Colon (tissue), 2 donors: ENCODE measurements around the gene CCT6B.
"Not testable (repeated sequence)": the region's sequence is repeated elsewhere in the genome, so short reads cannot be mapped to it uniquely, and the experiment has no call there.

Source experiments
- FAIRE-seq: peaks from 2 replicates; lab custom pipeline; 2012; peaks lifted over from hg19 to GRCh38; lab: Jason Lieb, UNC
- donor health status: control.
- donor health status: control.

CCT6B gene, protein sequence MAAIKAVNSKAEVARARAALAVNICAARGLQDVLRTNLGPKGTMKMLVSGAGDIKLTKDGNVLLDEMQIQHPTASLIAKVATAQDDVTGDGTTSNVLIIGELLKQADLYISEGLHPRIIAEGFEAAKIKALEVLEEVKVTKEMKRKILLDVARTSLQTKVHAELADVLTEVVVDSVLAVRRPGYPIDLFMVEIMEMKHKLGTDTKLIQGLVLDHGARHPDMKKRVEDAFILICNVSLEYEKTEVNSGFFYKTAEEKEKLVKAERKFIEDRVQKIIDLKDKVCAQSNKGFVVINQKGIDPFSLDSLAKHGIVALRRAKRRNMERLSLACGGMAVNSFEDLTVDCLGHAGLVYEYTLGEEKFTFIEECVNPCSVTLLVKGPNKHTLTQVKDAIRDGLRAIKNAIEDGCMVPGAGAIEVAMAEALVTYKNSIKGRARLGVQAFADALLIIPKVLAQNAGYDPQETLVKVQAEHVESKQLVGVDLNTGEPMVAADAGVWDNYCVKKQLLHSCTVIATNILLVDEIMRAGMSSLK

DNA sequence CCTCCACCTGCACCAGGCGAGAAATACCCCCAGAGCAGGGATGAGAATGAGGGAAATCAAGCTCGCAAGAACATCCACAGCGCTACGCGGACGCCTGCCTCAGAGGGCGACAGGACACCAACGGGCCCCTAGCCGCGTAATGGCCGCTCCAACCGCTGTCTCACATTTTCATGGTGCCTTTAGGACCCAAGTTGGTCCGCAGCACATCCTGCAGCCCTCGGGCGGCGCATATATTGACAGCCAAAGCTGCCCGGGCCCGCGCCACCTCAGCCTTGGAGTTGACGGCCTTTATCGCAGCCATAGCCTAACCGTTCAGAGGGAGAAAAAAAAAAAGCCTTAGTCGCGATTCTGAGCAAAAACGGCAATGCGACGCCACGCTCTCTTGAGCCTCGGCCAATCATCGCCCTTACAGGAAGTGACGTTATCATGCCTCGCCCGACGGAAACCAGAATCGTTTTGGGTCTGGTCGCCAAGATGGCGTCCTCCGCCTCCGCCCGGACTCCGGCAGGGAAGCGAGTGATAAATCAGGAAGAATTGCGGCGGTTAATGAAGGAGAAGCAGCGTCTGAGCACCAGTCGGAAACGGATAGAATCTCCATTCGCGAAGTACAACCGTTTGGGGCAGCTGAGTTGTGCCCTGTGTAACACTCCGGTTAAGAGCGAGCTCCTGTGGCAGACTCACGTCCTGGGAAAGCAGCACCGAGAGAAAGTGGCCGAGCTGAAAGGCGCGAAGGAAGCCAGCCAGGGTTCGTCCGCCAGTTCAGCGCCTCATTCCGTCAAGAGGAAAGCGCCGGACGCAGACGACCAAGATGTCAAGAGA lies at the start of gene CCT6B, which contains the start of gene ZNF830:
Gene CCT6B, minus strand, starts transcription at position 368 of the 819 bp plus-strand sequence. Its CDS starts 67 bp downstream, at position 301.
Gene ZNF830, plus strand, starts transcription at position 448 of the 819 bp plus-strand sequence. Its CDS starts 27 bp downstream, at position 475.
- no peak for FAIRE-seq

DNA sequence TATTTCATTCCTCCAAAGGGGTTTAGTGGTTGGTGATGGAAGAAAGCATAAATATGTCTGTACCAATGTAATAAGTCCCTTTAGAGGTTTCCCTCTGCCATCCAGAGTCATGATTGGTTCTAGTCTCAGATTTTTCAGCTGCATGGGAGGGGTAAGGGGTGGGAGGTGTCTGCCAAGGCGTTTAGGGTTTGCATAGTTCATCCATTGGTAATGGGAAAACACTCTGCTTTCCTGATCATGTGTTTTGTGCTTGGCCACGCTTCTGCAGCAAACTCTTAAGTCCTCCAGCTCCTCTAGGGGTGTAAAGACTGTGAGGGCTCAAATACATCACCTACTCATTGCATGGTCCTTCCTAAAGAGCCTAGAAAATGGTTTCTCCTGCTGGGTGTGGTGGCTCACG lies 48.8 kb upstream of the CCT6B start:
- FAIRE-seq: no peak

DNA sequence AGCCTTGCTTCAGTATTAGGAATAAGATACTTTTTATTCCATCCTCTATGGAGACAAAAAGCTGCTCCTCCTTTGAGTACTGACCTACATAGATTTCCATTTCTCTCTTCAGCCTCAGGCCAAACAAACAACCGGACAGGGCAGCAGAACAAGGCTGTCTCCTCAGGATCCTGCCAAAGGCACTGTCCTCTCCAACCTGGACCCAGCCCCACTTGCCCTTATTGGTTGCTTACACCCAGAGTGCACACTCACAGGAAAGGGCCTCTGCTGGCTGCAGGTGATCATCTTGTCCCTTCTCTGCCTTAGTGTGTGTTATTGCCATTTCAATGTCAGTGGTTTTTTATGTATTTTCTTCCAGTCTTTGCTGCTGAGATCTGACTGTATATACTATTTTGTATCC lies 45.7 kb upstream of the CCT6B start:
- no peak for FAIRE-seq

DNA sequence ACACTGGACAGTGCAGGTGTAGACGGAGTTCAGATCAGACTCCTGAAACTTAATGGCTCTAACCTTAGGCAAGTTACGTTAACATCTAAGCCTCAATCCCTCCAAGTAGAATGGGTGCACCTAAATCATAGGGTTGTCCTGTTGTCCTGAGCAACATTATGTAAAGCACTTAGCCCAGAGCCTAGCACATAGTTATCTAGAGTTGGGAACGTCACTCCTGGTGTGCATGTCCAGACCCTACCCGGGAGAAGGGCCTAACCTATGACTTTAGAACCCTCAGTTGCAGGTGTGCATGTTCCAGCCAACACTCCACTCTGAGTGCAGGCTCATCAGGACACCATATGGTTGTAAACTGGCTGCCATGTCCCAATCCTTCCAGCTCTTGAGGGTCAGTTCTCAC lies 45.1 kb upstream of the CCT6B start:
- no peak for FAIRE-seq

DNA sequence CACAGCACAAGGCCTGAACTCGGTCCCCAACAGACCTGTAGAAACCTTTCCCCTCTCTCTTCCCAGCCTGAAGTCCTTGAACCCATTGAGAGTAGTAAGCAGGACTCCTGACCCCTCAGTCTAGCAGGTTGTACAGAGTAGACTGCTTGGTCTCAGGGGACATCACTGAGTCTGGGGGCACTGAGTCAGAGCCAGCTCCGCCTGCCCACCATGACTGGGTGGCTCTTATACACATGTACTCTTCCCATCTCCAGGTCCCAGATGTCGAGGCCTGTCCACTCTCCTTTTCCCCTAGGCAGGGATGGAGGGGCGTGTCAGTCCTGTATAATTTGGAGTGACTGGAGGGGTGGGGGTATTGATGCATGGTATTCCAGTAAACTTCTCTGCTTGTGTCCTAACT lies 42.5 kb upstream of the CCT6B start:
- FAIRE-seq: no peak

DNA sequence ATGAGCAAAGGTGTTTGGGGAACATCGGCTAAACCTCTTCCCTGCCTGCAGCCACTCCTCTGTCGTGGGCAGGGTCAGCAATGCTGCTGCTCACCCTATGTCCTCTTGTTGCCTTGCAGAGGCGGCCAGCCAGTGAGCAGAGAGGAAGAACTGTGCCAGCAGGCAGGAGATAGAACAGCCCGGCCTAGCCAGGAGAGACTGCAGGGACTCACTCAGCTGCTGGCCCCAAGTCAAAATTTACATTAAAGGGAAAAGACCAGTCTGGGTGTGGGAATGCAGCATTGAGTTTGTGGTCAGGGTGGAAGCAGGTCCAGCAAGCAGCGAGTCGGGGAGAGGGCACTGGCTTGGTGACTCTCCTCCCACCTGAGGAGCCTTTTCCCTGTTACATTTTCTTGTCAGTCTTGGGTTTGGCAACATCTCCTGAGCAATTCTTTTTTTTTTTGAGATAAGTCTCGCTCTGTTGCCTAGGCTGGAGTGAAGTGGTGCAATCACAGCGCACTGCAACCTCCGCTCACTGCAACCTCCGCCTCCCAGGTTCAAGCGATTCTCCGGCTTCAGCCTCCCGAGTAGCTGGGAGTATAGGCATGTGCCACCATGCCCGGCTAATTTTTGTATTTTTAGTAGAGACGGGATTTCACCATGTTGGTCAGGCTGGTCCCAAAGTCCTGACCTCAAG lies 41.8 kb upstream of the CCT6B start:
- FAIRE-seq: no peak

DNA sequence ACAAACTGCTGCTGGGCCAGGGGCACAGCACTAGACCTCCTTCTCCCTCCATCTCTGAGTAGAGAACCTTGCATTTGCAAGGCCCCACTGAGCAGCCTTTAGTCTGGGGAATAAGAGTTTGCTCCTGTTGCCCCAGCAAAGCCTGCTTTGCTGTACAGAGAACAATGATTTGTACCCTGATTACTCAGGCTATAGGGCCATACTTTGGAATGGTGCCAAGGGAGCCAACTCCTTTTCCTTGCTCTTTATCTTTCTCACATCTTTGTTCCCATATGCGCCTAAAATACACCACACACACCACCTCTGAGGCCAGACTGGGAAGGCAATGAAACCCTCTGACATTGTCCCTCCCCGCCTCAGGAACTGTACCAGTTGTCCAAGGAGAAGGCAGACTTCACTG lies 40.3 kb upstream of the CCT6B start:
- no peak for FAIRE-seq

DNA sequence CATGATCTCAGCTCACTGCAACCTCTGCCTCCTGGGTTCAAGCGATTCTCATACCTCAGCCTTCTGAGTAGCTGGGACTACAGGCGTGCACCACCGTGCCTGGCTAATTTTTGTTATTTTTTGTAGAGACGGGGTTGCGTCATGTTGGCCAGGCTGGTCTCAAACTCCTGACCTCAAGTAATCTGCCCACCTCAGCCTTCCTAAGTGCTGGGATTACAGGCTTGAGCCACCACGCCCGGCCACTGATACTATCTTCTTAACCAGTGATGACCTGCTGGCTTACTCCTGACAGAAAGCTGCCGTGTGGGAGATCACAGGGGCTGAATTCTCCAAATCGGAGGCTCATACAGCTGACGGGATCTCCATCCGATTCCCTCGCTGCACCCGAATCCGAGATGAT lies 39.7 kb upstream of the CCT6B start:
- FAIRE-seq: not testable (repeated sequence)

DNA sequence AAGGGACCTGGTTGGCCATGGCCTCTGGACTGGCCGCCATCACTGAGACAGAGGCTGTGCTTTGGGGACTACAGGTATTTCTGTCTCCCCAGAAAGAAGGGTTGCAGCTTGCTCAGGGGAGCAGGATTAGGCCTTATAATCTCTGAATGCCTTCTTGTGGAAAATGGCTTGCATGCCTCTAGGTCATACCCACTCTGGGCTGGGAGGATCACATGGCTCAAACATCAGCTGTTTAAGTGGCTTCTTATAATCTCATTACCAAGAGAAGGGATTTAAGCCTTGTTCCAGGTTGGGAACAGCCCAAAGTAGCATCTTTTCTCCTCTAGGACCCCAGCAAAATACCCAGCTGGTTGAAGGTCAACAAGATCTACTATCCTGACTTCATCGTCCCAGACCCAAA lies 38.2 kb upstream of the CCT6B start:
- FAIRE-seq: no peak

DNA sequence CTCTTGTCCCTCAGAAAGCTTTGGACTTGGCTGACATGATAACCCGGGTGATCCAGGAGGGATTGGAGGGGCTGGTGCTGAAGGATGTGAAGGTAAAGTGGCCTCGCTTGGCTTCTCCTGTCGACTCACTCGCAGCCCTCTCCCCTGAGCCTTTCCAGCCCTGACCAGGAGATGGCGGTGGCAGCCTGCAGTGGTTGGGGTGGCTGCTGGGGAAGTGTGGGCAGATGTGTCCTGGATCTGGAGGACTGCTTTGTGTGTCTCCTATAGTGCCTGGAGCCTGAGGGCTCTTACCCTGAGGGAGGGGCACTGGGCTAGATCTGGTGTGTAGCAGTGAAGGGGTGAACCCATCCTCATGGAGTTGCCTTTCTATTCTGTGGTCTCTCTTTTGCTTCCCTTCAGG lies 36.9 kb upstream of the CCT6B start:
- FAIRE-seq: no peak

DNA sequence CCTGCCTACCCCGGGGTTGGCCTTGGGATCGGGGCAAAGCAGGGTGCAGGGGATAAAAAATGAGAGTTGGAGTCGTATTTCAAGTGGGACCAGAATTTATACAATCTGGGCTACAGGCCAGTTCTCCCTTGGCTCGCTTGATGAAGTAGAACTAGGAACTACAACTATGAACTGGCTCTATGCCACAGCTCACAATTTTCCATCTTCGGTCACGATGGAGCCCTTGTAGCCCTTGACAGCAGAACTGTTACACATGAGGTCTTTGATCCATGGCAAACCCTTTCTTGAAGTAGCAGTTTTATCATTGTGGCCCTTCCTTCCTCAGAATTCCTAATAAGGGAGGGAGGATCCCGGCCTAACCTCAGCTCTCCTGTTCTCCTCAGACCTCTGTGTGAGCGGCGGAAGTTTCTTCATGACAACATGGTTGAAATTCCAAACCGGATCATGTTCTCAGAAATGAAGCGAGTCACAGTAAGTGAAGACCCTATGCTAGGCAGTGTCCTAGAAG lies 36.1 kb upstream of the CCT6B start:
- no peak for FAIRE-seq

DNA sequence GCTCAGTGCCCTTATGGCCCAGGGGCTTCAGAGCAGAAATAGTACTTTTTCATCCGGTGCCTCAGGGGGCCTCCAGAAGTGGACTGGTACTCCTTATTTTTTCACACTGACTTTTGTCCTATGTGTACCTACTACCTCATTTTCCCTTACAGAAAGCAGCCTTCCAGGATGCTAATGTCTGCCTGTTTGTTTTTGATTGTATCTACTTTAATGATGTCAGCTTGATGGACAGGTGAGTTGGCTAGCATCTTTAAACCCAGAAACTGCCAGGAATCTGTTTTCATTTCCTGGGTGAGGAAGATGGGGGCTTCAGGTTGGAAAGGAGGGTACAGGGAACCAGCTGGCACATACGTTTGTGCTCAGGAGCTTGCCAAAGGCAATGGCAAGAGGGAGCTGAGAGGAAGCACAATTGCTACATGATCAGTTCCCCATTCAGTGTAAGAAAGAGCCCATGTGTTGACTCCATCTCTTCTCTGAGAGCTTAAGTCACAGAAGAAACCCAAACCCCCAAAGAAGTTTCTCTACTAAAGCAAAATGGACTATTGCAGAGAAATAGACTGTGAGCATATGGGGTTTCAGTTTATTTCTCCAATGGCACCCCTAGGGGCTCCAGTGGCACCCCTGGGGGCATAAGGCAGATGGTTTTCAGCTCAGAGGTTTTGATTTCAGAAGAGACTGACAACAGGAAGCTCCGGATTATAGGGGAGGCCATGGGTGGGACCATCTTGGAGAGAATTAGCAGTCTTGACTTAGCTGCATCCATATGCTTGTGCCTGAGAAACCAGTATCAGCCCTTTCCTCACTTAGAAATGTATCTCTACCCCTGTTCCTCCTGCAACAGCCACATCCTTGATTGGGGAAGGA lies 35.4 kb upstream of the CCT6B start:
- no peak for FAIRE-seq

DNA sequence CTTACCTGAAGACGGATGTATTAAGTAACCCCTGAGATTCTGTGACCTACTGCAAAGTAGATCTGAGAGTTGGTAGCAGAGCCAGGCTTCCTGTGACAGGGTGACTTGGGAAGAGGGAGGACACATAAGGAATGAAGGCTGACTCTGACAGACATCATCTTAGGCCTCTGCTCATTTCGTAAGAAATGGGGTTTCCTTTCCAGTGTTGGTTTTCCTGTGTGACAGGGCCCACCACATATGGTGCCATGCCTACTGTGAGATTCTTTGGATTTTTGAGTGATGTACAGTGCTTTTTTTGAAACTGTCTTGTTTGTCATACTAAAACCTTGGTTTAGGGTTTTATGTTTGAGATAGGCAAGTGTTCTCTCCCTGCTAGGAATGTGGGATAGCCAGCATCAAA lies 31.8 kb upstream of the CCT6B start:
- FAIRE-seq: no peak

DNA sequence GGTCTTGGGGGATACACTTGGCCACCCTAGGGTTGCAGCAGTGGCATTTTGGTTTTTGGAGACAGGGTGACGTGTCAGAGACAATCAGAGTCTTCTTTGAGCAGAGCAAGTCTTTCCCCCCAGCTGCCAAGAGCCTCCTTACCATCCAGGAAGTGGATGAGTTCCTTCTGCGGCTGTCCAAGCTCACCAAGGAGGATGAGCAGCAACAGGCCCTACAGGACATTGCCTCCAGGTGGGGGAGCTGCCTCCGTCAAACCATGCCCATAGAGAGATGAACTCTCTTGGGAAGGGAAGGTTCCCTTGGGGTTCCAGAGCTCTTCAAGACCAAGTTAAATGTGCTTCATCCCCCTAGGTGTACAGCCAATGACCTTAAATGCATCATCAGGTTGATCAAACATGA lies 30.3 kb upstream of the CCT6B start:
- FAIRE-seq: no peak

DNA sequence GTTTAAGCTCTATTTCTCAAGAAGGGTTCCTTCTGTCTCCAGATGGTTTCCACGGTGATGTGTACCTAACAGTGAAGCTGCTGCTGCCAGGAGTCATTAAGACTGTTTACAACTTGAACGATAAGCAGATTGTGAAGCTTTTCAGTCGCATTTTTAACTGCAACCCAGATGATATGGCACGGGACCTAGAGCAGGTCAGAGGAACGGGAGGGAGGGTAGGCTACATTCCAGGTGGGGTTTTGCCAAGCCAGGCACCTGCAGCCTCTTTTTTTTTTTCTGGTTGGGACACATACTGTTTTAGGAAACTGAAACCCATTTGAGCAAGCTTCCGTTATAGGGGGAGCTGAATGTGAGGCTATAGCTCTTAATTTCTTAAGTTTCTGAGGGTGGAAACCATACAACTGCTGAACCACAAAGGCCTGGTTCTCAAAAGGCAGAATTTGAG lies 29.7 kb upstream of the CCT6B start:
- no peak for FAIRE-seq

DNA sequence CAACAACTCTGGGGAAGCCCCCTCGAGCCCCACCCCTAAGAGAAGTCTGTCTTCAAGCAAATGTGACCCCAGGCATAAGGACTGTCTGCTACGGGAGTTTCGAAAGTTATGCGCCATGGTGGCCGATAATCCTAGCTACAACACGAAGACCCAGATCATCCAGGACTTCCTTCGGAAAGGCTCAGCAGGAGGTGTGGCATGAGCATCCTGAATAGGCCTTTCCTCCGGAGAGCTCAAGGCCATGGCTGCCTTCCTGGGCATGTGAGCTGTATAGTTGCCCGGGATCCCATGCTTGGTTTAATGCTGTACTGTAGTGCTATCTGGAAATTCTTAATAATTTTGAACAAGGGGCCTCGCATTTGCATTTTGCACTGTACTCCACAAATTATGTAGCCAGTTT lies 28.2 kb upstream of the CCT6B start:
- no peak for FAIRE-seq

DNA sequence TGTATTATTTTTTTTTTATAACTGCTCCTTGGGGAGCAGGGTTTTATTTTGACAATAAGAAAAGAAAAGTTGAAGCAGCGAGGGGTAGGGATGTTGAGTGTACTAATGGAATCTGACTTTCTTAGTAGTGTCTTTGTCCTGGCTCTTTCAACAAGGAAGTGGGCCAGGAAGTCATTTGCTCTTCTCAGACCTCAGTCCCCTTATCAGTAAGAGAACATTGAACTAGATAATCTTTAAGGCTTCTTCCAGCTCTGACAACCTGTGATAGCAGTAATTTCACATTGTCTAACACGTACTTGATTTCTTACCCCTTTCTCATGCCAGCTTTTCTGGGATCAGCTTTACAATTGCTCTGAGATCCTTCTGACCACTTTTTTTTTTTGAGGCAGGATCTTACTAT lies 27.4 kb upstream of the CCT6B start:
- no peak for FAIRE-seq

DNA sequence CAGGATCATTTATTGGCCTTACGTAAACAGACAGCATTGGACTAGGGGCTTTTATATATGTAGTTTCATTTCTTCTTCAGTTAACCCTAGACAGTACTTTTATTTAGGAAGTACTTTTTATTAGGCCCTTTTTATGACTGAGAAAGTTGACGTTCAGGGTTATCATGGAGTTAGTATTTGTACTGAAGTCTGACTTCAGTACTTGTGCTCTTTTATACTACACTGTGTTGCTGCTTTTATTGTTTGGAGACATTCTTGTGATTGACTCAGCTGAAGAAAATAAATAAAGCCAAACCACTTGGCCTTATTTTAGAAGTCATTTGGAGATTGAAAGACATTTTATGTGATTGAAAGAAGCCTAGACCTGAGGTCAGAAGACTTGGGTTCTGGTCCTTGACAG lies 26.0 kb upstream of the CCT6B start:
- FAIRE-seq: no peak

DNA sequence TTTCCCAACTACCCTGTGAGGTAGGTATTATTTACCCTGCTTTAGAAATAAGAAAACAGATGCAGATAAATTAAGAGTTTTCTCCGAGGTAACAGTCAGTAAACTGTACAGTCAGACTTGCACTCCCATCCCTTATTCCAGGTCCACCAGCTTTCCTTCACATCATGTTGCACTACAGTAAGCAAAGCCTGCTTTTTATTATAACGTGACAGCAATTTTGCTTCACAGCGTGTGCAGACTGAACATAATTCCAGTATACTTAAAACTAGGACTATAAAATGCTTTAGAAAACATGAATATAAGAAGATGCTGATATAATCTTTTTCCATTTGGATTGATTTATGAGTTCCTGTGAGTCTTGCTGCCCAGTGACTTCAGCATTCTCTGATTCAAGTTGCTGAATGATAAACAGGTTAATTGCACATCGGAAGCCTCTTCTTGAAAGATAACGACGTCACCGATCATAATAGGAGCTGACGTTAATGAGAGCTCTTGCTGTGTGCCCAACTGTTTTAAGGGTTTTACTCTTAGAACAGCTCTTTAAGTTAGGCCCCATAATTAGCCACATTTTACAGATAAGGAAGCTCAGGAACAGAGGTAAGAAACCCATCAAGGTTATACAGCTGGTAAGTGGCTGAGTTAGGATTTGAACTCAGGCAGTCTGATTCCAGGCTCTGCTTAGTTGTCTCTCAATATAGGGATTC lies 20.4 kb upstream of the CCT6B start:
- FAIRE-seq: no peak

DNA sequence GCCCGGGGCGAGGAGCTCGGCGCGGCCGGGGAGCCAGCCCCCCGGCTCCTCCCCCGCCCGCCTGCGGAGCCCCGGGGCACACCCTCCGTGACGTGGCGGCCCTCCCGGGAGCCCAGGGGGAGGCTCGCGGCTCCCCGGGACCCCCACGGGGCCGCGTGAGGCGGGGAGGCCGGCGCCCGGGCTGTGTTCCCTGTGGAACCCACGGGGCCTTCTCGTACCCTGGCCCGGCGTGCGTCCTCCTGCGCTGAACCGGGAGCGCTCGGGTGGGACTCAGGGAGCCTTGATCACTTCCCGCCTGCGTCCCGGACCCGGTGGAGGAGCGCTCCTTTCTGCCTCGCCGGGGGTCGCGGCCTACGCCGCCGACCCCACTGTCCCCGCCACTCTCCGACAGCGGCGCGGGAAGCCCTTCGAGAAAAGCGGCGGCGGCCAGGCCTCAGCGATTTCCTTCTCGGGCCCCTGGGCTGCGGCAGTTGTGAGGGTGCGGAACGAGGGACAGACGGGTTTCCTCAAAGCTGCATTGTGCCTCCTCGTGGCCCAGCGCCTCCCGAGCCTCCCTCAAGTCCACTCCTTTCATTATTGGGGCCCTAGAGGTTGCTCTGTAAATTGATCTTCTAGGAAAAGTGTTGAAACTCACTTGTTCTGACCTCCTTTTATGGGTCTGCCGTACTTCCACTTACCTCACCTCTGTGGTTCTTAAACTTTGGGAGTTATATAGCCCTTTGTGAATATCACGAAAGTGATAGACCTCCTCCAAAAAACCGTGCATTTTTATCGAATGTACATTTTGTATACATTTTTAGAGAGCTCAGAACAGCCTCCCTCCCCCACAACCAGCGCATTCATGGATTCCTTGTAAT lies 19.6 kb upstream of the CCT6B start:
- FAIRE-seq: no peak
